H1 (cell line): ENCODE results near the gene KARS1. TPM values are rescaled to one million over a fixed set of nuclear protein-coding genes. Genes with fewer than 3 reads are reported as not detected.

Source experiments
- CTCF ChIA-PET: fragments of 300-600 bp; sonication (Branson Sonifier 250); formaldehyde crosslinking; loops from one replicate; lab custom pipeline; 2021; ENCODE audit not compliant: partially characterized antibody; lab: Charles Lee
- POLR2A ChIA-PET: fragments of 300-600 bp; sonication (Branson Sonifier 250); formaldehyde crosslinking; loops from one replicate; lab custom pipeline; 2021; ENCODE audit warnings: inconsistent platforms; ENCODE audit not compliant: partially characterized antibody; lab: Charles Lee
- DNase-seq, 2 experiments: peaks; one replicate each; pipeline versions ENCODE4 v3.0.0 to v3.0.0-alpha.2; 2010 to 2022; ENCODE audit warnings: low spot score in 2 of 2, low read depth in 1 of 2, mixed read lengths in 1 of 2
- FAIRE-seq: peaks from 2 replicates; lab custom pipeline; 2011; peaks lifted over from hg19 to GRCh38; lab: Jason Lieb, UNC
- H2AFZ ChIP-seq: 2 replicates; pipeline ENCODE4 v1.8.1; 2012; ENCODE audit warnings: low read length, inconsistent platforms
- H2AK5ac ChIP-seq: 2 replicates; pipeline ENCODE4 v1.6.1; 2013; ENCODE audit warnings: low read depth, low read length
- H2BK120ac ChIP-seq: replicated peaks from 2 replicates; pipeline ENCODE3; 2013; ENCODE audit warnings: low read depth, low read length, inconsistent platforms
- H2BK12ac ChIP-seq: 2 replicates; pipeline ENCODE4 v1.6.1; 2013; ENCODE audit warnings: low read depth, low read length
- H2BK15ac ChIP-seq: 2 replicates; pipeline ENCODE4 v1.6.1; 2013; ENCODE audit warnings: low read length
- H2BK20ac ChIP-seq: 2 replicates; pipeline ENCODE4 v1.6.1; 2013; ENCODE audit warnings: low read length
- H2BK5ac ChIP-seq: 2 replicates; pipeline ENCODE4 v1.6.1; 2013; ENCODE audit warnings: low read depth, low read length
- H3K14ac ChIP-seq: 2 replicates; pipeline ENCODE4 v1.6.1; 2013; ENCODE audit warnings: inconsistent platforms; ENCODE audit not compliant: insufficient read length
- H3K18ac ChIP-seq: 2 replicates; pipeline ENCODE4 v1.6.1; 2013; ENCODE audit warnings: low read length; ENCODE audit errors: extremely low read depth
- H3K23ac ChIP-seq: 2 replicates; pipeline ENCODE4 v1.6.1; 2013; ENCODE audit warnings: inconsistent platforms; ENCODE audit not compliant: insufficient read length
- H3K23me2 ChIP-seq: 2 replicates; pipeline ENCODE4 v1.6.1; 2013; ENCODE audit warnings: low read depth, low read length
- H3K27ac ChIP-seq: 2 replicates; pipeline ENCODE4 v1.6.1; 2011; ENCODE audit warnings: low read depth, low read length, inconsistent platforms
- H3K27me3 ChIP-seq, 4 experiments: replicated peaks in 1 of 4; 1 replicate in 1 of 4; 2 replicates in 3 of 4; pipeline versions ENCODE4 v1.6.1 to v1.8.1; 2011 to 2013; ENCODE audit warnings: low read length in 3 of 4, mild to moderate bottlenecking in 3 of 4, inconsistent platforms in 2 of 4, mixed read lengths in 2 of 4, moderate library complexity in 1 of 4; ENCODE audit not compliant: control insufficient read depth in 3 of 4, insufficient read depth in 3 of 4; ENCODE audit errors: extremely low read depth in 1 of 4
- H3K36me3 ChIP-seq, 4 experiments: 2 replicates each; pipeline versions ENCODE4 v1.6.1 to v1.8.1; 2011 to 2013; ENCODE audit warnings: mild to moderate bottlenecking in 4 of 4, low read length in 3 of 4, moderate library complexity in 2 of 4, control low read depth in 1 of 4, inconsistent platforms in 1 of 4; ENCODE audit not compliant: insufficient read depth in 4 of 4, control insufficient read depth in 2 of 4
- H3K4ac ChIP-seq: replicated peaks from 2 replicates; pipeline ENCODE3; 2013; ENCODE audit warnings: low read length, low read depth, mixed read lengths, inconsistent platforms; ENCODE audit not compliant: insufficient read length
- H3K4me1 ChIP-seq, 4 experiments: replicated peaks in 1 of 4; 1 replicate in 1 of 4; 2 replicates in 3 of 4; pipeline versions ENCODE4 v1.6.1 to v1.8.1; 2011 to 2013; ENCODE audit warnings: low read length in 3 of 4, inconsistent platforms in 2 of 4, mixed read lengths in 1 of 4; ENCODE audit not compliant: insufficient read depth in 4 of 4, control insufficient read depth in 3 of 4
- H3K4me2 ChIP-seq, 2 experiments: 2 replicates each; pipeline versions ENCODE4 v1.6.1 to v1.8.1; 2011 to 2013; ENCODE audit warnings: low read depth in 2 of 2, low read length in 2 of 2, control low read depth in 1 of 2, inconsistent platforms in 1 of 2, mild to moderate bottlenecking in 1 of 2; ENCODE audit not compliant: insufficient read depth in 1 of 2
- H3K4me3 ChIP-seq, 4 experiments: fragments of 200-600, 300-600 bp in 1 of 4; sonication (generic), shearing (Covaris generic), sonication (Bioruptor Twin) in 1 of 4; 2 replicates each; pipeline versions ENCODE4 v1.5.1 to v1.8.1; 2011 to 2016; ENCODE audit warnings: low read length in 4 of 4, low read depth in 3 of 4, control low read depth in 2 of 4, inconsistent platforms in 2 of 4, mild to moderate bottlenecking in 2 of 4, mixed read lengths in 1 of 4, moderate library complexity in 1 of 4; ENCODE audit not compliant: insufficient read depth in 2 of 4; ENCODE audit errors: extremely low read depth in 1 of 4
- H3K56ac ChIP-seq: replicated peaks from 2 replicates; pipeline ENCODE3; 2013; ENCODE audit warnings: low read depth, mild to moderate bottlenecking, mixed read lengths, low read length, inconsistent platforms; ENCODE audit not compliant: insufficient read length
- H3K79me1 ChIP-seq: 2 replicates; pipeline ENCODE4 v1.6.1; 2013; ENCODE audit warnings: low read depth, low read length, control low read depth
- H3K79me2 ChIP-seq, 2 experiments: 2 replicates each; pipeline versions ENCODE4 v1.6.1 to v1.8.1; 2012 to 2013; ENCODE audit warnings: low read length in 2 of 2, mild to moderate bottlenecking in 2 of 2, inconsistent platforms in 1 of 2; ENCODE audit not compliant: insufficient read depth in 2 of 2, control insufficient read depth in 1 of 2
- H3K9ac ChIP-seq, 4 experiments: replicated peaks in 1 of 4; 1 replicate in 1 of 4; 2 replicates in 3 of 4; pipeline versions ENCODE4 v1.6.1 to v1.8.1; 2011 to 2013; ENCODE audit warnings: low read depth in 3 of 4, low read length in 3 of 4, control low read depth in 2 of 4, mild to moderate bottlenecking in 2 of 4, moderate library complexity in 2 of 4, inconsistent platforms in 1 of 4; ENCODE audit errors: extremely low read depth in 1 of 4
- H3K9me3 ChIP-seq, 2 experiments: 2 replicates each; pipeline versions ENCODE4 v1.6.1 to v1.8.1; 2012 to 2013; ENCODE audit warnings: mild to moderate bottlenecking in 2 of 2, moderate library complexity in 2 of 2, control low read depth in 1 of 2, inconsistent platforms in 1 of 2, low read depth in 1 of 2, low read length in 1 of 2, mixed read lengths in 1 of 2; ENCODE audit not compliant: insufficient read depth in 2 of 2
- H4K20me1 ChIP-seq, 2 experiments: replicated peaks in 1 of 2; 2 replicates each; pipeline versions ENCODE3 to v1.8.1; 2011 to 2013; ENCODE audit warnings: inconsistent platforms in 2 of 2, low read length in 2 of 2, mild to moderate bottlenecking in 1 of 2; ENCODE audit not compliant: insufficient read depth in 2 of 2, control insufficient read depth in 1 of 2
- H4K5ac ChIP-seq: 2 replicates; pipeline ENCODE4 v1.6.1; 2013; ENCODE audit warnings: low read length, low read depth, mixed read lengths, inconsistent platforms; ENCODE audit not compliant: insufficient read length
- H4K8ac ChIP-seq: 2 replicates; pipeline ENCODE4 v1.8.0; 2013; ENCODE audit warnings: mild to moderate bottlenecking, moderate library complexity, low read length, inconsistent platforms; ENCODE audit not compliant: insufficient read depth; ENCODE audit errors: extremely low read depth
- H4K91ac ChIP-seq: replicated peaks from 2 replicates; pipeline ENCODE3; 2013; ENCODE audit warnings: low read length, mixed read lengths, inconsistent platforms; ENCODE audit not compliant: insufficient read length
- CBX8 ChIP-seq: fragments of 300-800, 300-1000 bp; sonication (generic); IDR thresholded peaks from 2 replicates; pipeline ENCODE4 v1.7.1; 2016; ENCODE audit warnings: low read depth, low read length, borderline replicate concordance
- CHD1 ChIP-seq: IDR thresholded peaks from 2 replicates; pipeline ENCODE4 v1.6.1; 2012; ENCODE audit warnings: low read depth, low read length, improper control_type of control experiment
- SIX5 ChIP-seq: IDR thresholded peaks from 2 replicates; pipeline ENCODE4 v1.6.1; 2011; ENCODE audit warnings: mild to moderate bottlenecking, low read depth, low read length
- WGBS, 2 experiments: shearing (Covaris generic) in 1 of 2; methylation state at CpG; one replicate each; pipeline versions ENCODE4 v1.1.6 to v1.1.7; 2013 to 2015; ENCODE audit warnings: low lambda C conversion rate in 2 of 2, mixed read lengths in 2 of 2, inconsistent platforms in 1 of 2, low coverage in 1 of 2, missing lambda C conversion rate in 1 of 2; ENCODE audit not compliant: insufficient replicate concordance in 2 of 2, insufficient coverage in 1 of 2, insufficient read length in 1 of 2; ENCODE audit errors: extremely low coverage in 1 of 2, missing lambda C conversion rate in 1 of 2; 5-methylcytosine and 5-hydroxymethylcytosine counted together
- polyA plus RNA-seq, 7 experiments: library from polyadenylated mRNA; depleted of rRNA in 3 of 7; stranded (reverse) in 5 of 7; unstranded in 2 of 7; fragments of >200 nt in 5 of 7; fragments of 200-250 nt in 2 of 7; gene quantifications; 1 replicate in 5 of 7; 2 replicates in 1 of 7; 4 replicates in 1 of 7; pipeline versions ENCODE4 v1.2.1 to v1.2.3, GENCODE V29; 2011 to 2013; ENCODE audit warnings: missing spikeins in 2 of 7, mixed read lengths in 2 of 7
- total RNA-seq: library from RNA; stranded (reverse); fragmentation: NEBNext Ultra II Directional; extraction: Animal tissue kit (Norgen Biotek cat#: 25700); gene quantifications from 2 replicates; pipeline ENCODE4 v1.2.1, GENCODE V29; 2021
- TF ChIP-seq, protein P1 (sequence below): IDR thresholded peaks from 2 replicates; pipeline ENCODE4 v1.6.1; 2012; ENCODE audit warnings: inconsistent platforms
- TF ChIP-seq, protein P2 (sequence below): IDR thresholded peaks from 2 replicates; pipeline ENCODE4 v1.6.1; 2012; ENCODE audit warnings: inconsistent platforms

KARS1 gene
- total and polyA plus RNA-seq, 2 of the 8 experiments (the other 6 are each of a cell fraction or from before 2014, with no cell fraction given), result 97.5 to 221 TPM

DNA sequence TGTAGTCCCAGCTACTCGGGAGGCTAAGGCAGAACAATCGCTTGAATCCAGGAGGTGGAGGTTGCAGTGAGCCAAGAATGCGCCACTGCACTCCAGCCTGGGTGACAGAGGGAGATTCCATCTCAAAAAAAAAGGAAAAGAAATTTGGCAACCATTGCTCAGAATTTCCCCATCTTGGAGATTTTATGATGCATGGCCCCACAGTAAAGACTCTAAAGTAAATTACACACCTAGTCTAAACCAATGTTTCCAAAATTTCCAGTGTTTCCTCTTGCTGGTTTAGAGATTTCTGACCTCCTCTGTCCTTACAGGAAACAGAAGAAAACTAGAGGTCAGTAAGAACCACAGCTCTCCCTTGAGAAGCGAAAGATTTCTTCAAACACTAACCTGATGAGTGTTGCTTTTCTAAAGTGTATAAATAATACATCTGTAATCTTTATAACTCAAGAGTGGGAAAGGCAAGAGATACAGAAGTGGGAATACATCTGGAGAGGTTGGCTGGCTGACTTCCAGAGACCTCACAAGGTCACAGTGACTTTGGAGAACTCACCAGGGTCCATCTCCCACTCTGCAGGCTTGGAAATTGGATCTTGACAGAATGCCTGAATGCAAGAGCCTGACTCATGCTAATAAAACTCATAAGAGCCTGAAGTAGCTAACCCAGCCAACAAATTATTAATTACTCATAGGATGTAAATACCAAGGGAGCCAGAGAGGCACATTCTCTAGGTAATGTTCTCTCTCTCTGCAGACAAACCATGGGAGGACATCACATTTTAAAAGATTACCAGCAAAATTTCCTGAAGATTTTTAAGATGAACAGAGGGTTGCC lies 33.2 kb downstream of the KARS1 start:
- Histone ChIP-seq H3K18ac (no peak overlapping the region), H2BK12ac (no peak overlapping the region), H3K23ac (no peak overlapping the region), H3K23me2 (no peaks in the 10 kb centered on the region), H3K27me3 (no peaks in the 10 kb centered on the region), H3K4me1 (no peaks in the 10 kb centered on the region), H2AK5ac (no peak overlapping the region), H2BK15ac (no peak overlapping the region), H3K9ac (no peak overlapping the region), H3K36me3 (peaks cover 7 to 66% (median 48%) of the 10 kb centered on the region in 4 experiments), H3K4me2 (no peak overlapping the region), H2BK20ac (no peak overlapping the region), H2BK120ac (no peak overlapping the region), H2BK5ac (no peak overlapping the region), H3K56ac (no peak overlapping the region), H4K5ac (no peak overlapping the region), H3K4me3 (no peak overlapping the region), H4K20me1 (peaks cover 0 to 2% of the 10 kb centered on the region in 2 experiments), H3K4ac (no peak overlapping the region), H3K27ac (no peak overlapping the region), H4K91ac (no peak overlapping the region), H3K14ac (no peak overlapping the region), H2AFZ (no peak overlapping the region), H3K79me1 (no peaks in the 10 kb centered on the region), H3K9me3 (no peaks in the 10 kb centered on the region), H4K8ac (no peak overlapping the region), H3K79me2 (no peaks in the 10 kb centered on the region)
- 92% methylated on average over 4 of the region's 4 CpGs; no CpG with 5 or more reads in 1 of the 2 experiments for WGBS, 2 experiments
- CTCF ChIA-PET, result no interaction called here
- DNase-seq (no peak), FAIRE-seq (no peak)
- TF ChIP-seq, protein P1, sequence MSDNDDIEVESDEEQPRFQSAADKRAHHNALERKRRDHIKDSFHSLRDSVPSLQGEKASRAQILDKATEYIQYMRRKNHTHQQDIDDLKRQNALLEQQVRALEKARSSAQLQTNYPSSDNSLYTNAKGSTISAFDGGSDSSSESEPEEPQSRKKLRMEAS, result no peak
- TF ChIP-seq, protein P2, sequence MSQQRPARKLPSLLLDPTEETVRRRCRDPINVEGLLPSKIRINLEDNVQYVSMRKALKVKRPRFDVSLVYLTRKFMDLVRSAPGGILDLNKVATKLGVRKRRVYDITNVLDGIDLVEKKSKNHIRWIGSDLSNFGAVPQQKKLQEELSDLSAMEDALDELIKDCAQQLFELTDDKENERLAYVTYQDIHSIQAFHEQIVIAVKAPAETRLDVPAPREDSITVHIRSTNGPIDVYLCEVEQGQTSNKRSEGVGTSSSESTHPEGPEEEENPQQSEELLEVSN, result no peak
- no peak for TF ChIP-seq SIX5
- TF ChIP-seq CBX8, result no peak
- TF ChIP-seq CHD1, result no peak
- POLR2A ChIA-PET, result interaction anchor here (2.4 kb wide), 1 partner anchor 8 kb away, joined by 12 read pairs; the partner anchor contains the start of gene ADAT1
